PFSK-1 (cell line): ENCODE results near the gene C13orf42.

ENCODE experiments used
- FOXP2 ChIP-seq: optimal IDR thresholded peaks from 2 replicates; pipeline ENCODE3; 2011; ENCODE audit warnings: borderline replicate concordance, control low read depth, inconsistent platforms; ENCODE audit not compliant: insufficient read depth; ENCODE audit errors: extremely low read length, extremely low read depth
- POLR2AphosphoS5 ChIP-seq: IDR thresholded peaks from 2 replicates; pipeline ENCODE4 v1.6.1; 2012; ENCODE audit warnings: low read depth, mild to moderate bottlenecking, control low read depth, low read length, moderate library complexity
- SIN3A ChIP-seq: IDR thresholded peaks from 2 replicates; pipeline ENCODE4 v1.6.1; 2012; ENCODE audit warnings: mild to moderate bottlenecking, low read length, moderate library complexity, borderline replicate concordance; ENCODE audit not compliant: insufficient read depth
- TAF1 ChIP-seq: IDR thresholded peaks from 2 replicates; pipeline ENCODE4 v1.6.1; 2012; ENCODE audit warnings: low read length, control low read depth, borderline replicate concordance; ENCODE audit not compliant: insufficient read depth
- TF ChIP-seq, protein P1 (sequence below), 2 experiments: IDR thresholded peaks; 2 replicates each; pipeline versions ENCODE4 v1.6.1 to v1.8.0; 2011 to 2012; ENCODE audit warnings: low read depth in 2 of 2, low read length in 2 of 2, control low read depth in 1 of 2, inconsistent platforms in 1 of 2, mild to moderate bottlenecking in 1 of 2, moderate library complexity in 1 of 2; ENCODE audit not compliant: insufficient read depth in 1 of 2

The C13orf42 gene

DNA sequence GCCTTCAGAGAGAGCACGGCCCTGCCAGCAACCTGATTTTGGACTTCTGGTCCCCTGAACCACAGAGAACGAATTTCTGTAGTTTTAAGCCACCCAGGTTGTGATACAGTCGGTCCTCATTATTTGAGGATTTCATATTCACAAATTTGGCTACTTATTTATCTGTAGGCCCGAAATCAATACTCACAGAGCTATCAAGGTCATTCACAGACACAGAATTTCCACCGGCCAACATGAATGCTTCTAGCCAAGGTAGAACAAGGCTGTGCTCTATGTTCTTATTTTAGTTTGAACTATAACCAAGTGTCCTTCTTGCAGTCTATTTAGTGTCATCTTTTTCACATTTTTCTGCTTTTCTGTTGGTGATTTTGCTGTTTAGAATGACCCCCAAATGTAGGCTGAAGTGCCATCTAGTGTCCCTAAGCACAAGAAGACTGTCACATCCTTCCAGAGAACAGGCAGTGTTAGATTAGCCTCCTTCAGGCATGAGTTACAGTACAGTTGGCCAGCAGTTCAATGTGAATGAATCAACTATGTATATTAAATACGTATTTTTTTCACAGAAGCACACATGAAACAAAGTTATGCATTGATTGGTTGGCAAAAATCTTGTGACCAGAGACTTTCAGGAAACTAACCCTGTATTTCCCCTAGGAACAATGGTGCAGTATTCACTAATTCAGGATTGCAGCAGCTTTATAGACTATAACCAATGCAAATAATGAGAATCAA is 63.5 kb downstream of the C13orf42 start:
- TF ChIP-seq TAF1 (no peak), SIN3A (no peak), POLR2AphosphoS5 (no peak), FOXP2 (no peak)
- TF ChIP-seq, protein P1, sequence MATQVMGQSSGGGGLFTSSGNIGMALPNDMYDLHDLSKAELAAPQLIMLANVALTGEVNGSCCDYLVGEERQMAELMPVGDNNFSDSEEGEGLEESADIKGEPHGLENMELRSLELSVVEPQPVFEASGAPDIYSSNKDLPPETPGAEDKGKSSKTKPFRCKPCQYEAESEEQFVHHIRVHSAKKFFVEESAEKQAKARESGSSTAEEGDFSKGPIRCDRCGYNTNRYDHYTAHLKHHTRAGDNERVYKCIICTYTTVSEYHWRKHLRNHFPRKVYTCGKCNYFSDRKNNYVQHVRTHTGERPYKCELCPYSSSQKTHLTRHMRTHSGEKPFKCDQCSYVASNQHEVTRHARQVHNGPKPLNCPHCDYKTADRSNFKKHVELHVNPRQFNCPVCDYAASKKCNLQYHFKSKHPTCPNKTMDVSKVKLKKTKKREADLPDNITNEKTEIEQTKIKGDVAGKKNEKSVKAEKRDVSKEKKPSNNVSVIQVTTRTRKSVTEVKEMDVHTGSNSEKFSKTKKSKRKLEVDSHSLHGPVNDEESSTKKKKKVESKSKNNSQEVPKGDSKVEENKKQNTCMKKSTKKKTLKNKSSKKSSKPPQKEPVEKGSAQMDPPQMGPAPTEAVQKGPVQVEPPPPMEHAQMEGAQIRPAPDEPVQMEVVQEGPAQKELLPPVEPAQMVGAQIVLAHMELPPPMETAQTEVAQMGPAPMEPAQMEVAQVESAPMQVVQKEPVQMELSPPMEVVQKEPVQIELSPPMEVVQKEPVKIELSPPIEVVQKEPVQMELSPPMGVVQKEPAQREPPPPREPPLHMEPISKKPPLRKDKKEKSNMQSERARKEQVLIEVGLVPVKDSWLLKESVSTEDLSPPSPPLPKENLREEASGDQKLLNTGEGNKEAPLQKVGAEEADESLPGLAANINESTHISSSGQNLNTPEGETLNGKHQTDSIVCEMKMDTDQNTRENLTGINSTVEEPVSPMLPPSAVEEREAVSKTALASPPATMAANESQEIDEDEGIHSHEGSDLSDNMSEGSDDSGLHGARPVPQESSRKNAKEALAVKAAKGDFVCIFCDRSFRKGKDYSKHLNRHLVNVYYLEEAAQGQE (IDR thresholded peaks at IDR 0.05; ENCODE audit: insufficient read depth in 1 of 2, low read depth in 2 of 2, low read length in 2 of 2) = no peak

DNA sequence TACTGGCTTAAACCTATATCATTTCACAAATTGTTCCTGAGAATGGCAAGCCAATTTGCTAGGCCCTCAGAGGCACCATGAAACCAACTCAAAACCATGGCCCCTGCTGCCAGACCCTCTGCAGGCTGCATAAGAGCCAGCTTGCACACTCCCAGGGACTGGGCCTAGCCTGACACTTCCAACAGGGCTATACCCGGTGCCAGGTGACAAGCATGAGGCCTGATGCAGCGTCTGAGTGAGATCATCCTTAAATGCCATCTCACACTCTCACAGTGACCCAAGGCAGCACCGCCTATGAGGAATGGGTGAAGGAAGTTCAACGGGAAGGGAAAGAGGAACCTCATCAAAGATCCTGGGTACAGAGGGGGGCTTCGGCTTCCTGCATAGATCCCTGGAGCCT is 65.6 kb downstream of the C13orf42 start:
- TF ChIP-seq SIN3A (no peak), FOXP2 (no peak), TAF1 (no peak)
- TF ChIP-seq, protein P1 (IDR thresholded peaks at IDR 0.05; ENCODE audit: insufficient read depth in 1 of 2, low read depth in 2 of 2, low read length in 2 of 2) = no peak

DNA sequence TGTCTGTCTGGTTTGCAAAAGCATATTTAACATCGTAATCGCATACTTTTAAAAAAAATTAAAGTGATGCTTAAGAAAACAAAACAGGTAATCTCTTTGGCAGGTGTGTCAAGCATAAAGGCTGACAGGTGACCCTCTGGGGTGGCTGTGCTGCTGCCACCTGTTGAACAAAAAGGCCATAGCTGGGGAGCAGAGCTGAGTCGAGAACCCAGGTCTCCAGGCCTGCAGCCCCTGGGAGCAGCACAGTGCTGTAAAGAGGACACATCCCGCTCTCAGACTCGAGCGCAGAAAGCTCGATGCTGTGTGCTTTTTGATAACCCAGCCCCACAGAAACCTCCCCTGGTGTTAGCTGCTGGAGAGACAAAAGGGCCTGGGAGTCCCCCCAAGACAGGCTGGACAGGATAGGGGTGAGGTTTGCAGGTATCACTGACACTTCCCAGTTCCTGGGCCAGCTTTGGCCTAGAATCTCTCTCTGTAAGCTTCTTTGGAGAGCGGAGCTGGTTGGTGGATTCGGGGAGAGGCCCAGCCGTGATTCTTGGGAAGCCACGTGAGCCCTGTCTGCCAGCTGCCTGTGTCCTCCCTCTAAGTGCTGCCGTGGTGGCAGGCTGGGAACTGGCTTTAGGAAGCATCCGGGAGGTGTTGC is 66.9 kb downstream of the C13orf42 start:
- TF ChIP-seq SIN3A = no peak
- no peak for TF ChIP-seq FOXP2

- TF ChIP-seq FOXP2 (no peak), SIN3A (no peak), TAF1 (no peak), POLR2AphosphoS5 (no peak)
- TF ChIP-seq, protein P1 (IDR thresholded peaks at IDR 0.05; ENCODE audit: insufficient read depth in 1 of 2, low read depth in 2 of 2, low read length in 2 of 2) = no peak
Observed at GRCh38 chr13:51043310-51043709, 67.8 kb downstream of the C13orf42 start.

DNA sequence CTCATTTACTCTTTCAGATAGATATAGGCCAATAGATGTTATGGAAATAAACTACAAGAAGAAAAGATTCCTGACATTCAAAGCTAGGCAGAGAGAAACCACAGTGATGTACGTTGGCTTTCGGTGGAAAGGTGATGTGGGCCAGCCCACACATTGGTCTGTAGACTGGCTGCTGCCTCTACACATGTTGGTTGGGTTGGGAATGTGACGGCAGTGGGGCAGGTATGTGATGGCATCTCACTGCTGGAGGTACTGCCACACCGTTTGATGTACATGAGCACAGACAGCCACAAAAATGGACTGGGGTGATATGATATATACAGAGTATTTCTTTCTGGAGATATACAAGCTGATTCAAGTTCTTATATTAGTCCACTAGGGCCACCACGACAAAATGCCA is 69.4 kb downstream of the C13orf42 start:
- TF ChIP-seq, protein P1 (IDR thresholded peaks at IDR 0.05; ENCODE audit: insufficient read depth in 1 of 2, low read depth in 2 of 2, low read length in 2 of 2) = no peak
- TF ChIP-seq POLR2AphosphoS5 (no peak), TAF1 (no peak), SIN3A (no peak), FOXP2 (no peak)
